Duodenal mucosa (tissue), 2 donors: ENCODE results near the gene MAPK1.
"Not testable (repeated sequence)": the region's sequence is repeated elsewhere in the genome, so short reads cannot be mapped to it uniquely, and the experiment has no call there.

ENCODE experiments used
- H3K27ac ChIP-seq: one replicate; pipeline ENCODE4 v1.7.0; 2013; ENCODE audit warnings: low read depth, low read length
- H3K27me3 ChIP-seq, 2 donors: one replicate each; pipeline ENCODE4 v1.7.0; 2013; ENCODE audit warnings: low read length in 2 of 2, control low read depth in 1 of 2; ENCODE audit not compliant: insufficient read depth in 2 of 2, control insufficient read depth in 1 of 2
- H3K36me3 ChIP-seq, 2 donors: one replicate each; pipeline ENCODE4 v1.7.0; 2013; ENCODE audit warnings: low read length in 2 of 2, control low read depth in 1 of 2; ENCODE audit not compliant: insufficient read depth in 2 of 2, control insufficient read depth in 1 of 2
- H3K4me1 ChIP-seq, 2 donors: one replicate each; pipeline ENCODE4 v1.7.0; 2013; ENCODE audit warnings: low read length in 2 of 2, control low read depth in 1 of 2; ENCODE audit not compliant: insufficient read depth in 2 of 2, control insufficient read depth in 1 of 2
- H3K4me3 ChIP-seq, 2 donors: one replicate each; pipeline ENCODE4 v1.7.0; 2013; ENCODE audit warnings: low read length in 2 of 2, low read depth in 1 of 2
- H3K9ac ChIP-seq, 2 donors: one replicate each; pipeline ENCODE4 v1.7.0; 2013; ENCODE audit warnings: low read length in 2 of 2, low read depth in 1 of 2
- H3K9me3 ChIP-seq, 2 donors: one replicate each; pipeline ENCODE4 v1.7.0; 2013; ENCODE audit warnings: low read length in 2 of 2, control low read depth in 1 of 2; ENCODE audit not compliant: control insufficient read depth in 1 of 2

Gene MAPK1

DNA sequence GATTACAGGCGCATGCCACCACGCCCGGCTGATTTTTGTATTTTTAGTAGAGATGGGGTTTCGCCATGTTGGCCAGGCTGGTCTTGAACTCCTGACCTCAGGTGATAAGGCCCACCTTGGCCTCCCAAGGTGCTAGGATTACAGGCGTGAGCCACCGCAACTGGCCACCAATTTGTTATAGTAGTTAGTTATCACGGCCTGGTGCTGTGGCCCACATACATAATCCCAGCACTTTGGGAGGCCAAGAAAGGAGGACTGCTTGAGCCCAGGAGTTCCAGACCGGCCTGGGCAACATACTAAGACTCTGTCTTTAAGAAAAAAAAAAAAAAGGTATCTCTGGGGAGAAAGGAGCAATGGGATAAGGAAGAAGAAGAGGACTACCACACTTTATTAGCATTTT is 62.1 kb downstream of the MAPK1 start:
- H3K27ac ChIP-seq, H3K4me1 ChIP-seq, H3K9ac ChIP-seq, H3K4me3 ChIP-seq, H3K9me3 ChIP-seq, H3K27me3 ChIP-seq: not testable (repeated sequence)
- H3K36me3 ChIP-seq, result peaks cover 16 to 65% of the 10 kb centered on the region in 2 donors

DNA sequence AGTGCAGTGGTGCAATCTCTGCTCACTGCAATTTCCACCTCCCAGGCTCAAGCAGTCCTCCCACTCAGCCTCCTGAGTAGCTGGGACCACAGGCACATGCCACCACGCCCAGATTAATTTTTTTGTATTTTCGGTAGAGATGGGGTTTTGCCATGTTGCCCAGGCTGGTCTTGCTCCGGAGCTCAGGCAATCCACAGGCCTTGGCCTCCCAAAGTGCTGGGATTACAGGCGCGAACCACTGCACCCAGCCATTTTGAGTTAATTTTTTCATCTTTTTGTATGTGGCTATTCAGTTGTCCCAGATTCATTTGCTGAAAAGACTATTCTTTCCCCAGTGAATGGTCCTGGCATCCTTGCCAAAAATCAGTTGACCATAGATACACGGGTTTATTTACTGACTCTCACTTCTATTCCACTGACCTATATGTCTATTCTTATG is 63.6 kb downstream of the MAPK1 start:
- no peaks in the 10 kb centered on the region for H3K27me3 ChIP-seq
- peaks cover 16 to 78% of the 10 kb centered on the region in 2 donors for H3K36me3 ChIP-seq
- H3K9ac ChIP-seq, result no peak overlapping the region
- no peaks in the 10 kb centered on the region for H3K9me3 ChIP-seq
- H3K27ac ChIP-seq, result no peak overlapping the region
- no peak overlapping the region for H3K4me3 ChIP-seq
- no peaks in the 10 kb centered on the region for H3K4me1 ChIP-seq

DNA sequence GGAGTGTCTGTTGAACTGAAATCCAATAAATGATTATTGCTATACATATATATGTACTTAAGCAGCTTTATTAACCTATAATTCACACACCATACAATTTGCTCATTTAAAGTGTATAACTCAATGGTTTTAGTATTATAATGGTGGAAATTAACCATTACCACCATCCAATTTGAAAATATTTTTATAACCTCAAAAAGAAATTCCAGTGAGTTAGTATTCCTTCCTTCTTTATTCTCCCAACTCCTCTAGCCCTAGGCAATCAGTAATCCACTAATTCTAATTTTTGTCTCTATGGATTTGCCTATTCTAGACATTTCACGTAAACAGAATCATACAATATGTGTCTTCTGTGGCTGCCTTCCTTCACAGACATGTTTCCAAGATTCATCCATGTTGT is 64.8 kb downstream of the MAPK1 start:
- no peak overlapping the region for H3K9ac ChIP-seq
- no peaks in the 10 kb centered on the region for H3K9me3 ChIP-seq
- no peaks in the 10 kb centered on the region for H3K4me1 ChIP-seq
- no peak overlapping the region for H3K4me3 ChIP-seq
- no peak overlapping the region for H3K27ac ChIP-seq
- H3K27me3 ChIP-seq, result no peaks in the 10 kb centered on the region
- H3K36me3 ChIP-seq, result peaks cover 16 to 89% of the 10 kb centered on the region in 2 donors

DNA sequence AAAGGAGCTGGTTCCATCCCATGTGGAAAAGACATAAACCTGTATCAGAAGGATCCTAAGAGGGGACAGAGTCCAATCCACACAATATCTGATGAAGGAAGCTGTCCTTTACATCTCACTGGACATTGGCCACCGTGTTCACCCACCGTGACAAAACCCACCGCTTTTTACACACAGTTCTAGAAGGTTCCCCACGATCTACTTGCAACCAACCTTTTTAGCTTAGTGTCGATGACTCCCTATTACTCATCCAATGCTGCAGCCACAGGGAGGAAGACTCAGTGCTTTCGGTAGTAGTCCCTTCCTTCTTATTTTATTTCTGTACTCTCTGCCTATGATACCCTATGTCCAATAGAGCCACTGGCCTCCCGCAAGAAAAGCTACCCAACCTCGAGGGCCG is 65.4 kb downstream of the MAPK1 start:
- Histone ChIP-seq H3K9me3 (no peaks in the 10 kb centered on the region), H3K36me3 (peaks cover 16 to 90% of the 10 kb centered on the region in 2 donors), H3K27me3 (no peaks in the 10 kb centered on the region), H3K4me1 (no peaks in the 10 kb centered on the region), H3K27ac (no peak overlapping the region), H3K4me3 (no peak overlapping the region), H3K9ac (no peak overlapping the region)

DNA sequence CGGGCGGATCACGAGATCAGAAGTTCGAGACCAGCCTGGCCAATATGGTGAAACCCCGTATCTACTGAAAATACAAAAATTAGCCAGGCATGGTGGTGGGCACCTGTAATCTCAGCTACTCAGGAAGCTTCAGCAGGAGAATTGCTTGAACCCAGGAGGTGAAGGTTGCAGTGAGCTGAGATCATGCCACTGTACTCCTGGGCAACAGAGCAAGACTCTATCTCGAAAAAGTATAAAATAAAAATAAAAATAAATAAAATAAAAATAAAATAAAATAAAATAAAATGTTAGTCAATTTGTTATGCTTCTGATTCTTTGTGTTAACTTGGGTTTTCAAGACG is 66.2 kb downstream of the MAPK1 start:
- not testable (repeated sequence) for H3K27ac ChIP-seq

DNA sequence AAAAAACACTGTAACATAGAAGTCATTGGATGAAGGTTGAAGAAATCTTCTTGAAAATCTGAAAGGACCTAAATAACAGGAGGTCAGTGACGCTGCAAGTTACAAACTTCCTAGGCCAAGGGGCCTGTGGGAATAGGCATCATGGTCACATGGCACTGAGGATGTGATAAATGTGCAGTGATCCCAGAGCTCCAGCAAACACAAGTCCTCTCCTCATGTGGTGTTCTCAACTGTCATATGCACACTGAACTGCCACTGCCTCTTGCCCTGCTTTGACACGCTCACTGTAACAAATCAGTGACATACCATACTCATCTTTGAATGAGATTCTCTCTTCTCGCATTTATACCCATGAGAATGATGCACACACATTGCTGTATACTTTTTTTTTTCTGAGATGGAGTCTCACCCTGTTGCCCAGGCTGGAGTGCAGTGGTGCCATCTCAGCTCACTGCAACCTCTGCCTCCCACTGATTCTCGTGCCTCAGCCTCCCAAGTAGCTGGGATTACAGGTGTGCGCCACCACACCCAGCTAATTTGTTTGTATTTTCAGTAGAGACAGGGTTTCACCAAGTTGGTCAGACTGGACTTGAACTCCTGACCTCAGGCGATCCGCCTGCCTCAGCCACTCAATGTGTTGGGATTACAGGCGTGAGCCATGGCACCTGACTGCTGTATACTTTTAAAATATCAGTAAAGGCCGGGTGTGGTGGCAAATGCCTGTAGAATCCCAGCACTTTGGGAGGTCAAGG is 66.7 kb downstream of the MAPK1 start:
- no peaks in the 10 kb centered on the region for H3K9me3 ChIP-seq
- H3K9ac ChIP-seq, result no peak overlapping the region
- H3K36me3 ChIP-seq, result peaks cover 11 to 86% of the 10 kb centered on the region in 2 donors
- no peak overlapping the region for H3K27ac ChIP-seq
- H3K4me1 ChIP-seq, result no peaks in the 10 kb centered on the region
- H3K4me3 ChIP-seq, result no peak overlapping the region
- no peaks in the 10 kb centered on the region for H3K27me3 ChIP-seq

More for the DNA sequence above, 66.2 kb downstream of the MAPK1 start:
- H3K27me3 ChIP-seq, H3K4me3 ChIP-seq, H3K9ac ChIP-seq, H3K4me1 ChIP-seq, H3K9me3 ChIP-seq: not testable (repeated sequence)
- peaks cover 16 to 90% of the 10 kb centered on the region in 2 donors for H3K36me3 ChIP-seq

DNA sequence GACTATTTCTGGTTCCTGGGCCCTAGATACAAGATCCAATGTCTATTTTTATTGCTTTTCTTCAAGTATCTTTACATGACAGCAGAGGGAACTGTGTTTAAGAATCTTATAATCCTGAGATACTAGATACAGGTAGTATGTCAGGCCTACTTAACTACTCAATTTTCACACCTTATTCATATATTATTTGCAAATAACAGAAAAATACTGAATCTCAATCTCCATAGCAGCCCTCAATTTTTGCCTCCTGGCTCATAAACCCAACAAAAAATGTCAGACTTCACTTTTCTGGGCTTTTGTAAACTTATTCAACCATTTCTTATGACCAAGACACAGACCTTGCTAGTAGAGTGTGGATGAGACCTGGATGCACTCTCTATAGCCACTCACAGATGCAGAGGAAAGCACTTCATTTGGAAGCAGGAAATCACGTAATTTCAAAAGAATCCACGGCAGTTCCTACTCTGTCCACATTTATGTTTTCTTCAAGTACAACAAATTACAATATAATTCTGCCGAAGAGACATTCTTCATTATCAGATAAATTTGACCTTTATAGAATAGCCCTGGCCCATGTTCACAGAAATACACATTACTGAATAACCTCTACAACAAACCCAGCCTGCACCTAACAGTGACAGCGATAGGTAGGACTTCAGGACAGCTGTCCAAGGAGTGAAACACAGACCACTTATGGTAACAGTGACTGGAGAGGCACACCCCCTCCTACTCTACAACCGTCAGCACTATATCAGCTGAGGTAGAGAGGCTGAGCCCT is 69.8 kb downstream of the MAPK1 start:
- no peaks in the 10 kb centered on the region for H3K27me3 ChIP-seq
- no peak overlapping the region for H3K9ac ChIP-seq
- H3K4me1 ChIP-seq, result no peaks in the 10 kb centered on the region
- H3K27ac ChIP-seq, result no peak overlapping the region
- no peaks in the 10 kb centered on the region for H3K9me3 ChIP-seq
- peaks cover 6 to 60% of the 10 kb centered on the region in 2 donors for H3K36me3 ChIP-seq
- no peak overlapping the region for H3K4me3 ChIP-seq

DNA sequence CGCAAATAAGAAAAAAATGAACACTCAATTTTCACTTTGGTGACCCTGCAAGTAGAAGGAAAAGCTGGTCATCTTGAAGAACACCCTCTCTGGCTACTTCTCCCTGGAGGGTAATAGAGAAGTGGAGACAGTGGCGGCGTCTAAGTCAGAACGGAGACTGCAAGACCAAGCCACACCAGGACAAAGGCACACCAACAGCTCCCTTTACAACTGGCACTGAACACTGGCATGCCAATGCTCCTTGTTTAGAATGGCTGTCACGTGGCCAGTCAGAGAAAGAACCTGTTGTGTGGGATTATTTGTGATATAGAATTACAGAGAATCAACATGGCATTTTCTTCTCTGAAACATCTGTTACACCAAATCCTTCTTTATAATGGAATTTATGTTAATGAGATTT is 70.6 kb downstream of the MAPK1 start:
- Histone ChIP-seq H3K4me3 (no peak overlapping the region), H3K9ac (no peak overlapping the region), H3K36me3 (peaks cover 1 to 52% of the 10 kb centered on the region in 2 donors), H3K27me3 (no peaks in the 10 kb centered on the region), H3K9me3 (no peaks in the 10 kb centered on the region), H3K27ac (no peak overlapping the region), H3K4me1 (no peaks in the 10 kb centered on the region)

DNA sequence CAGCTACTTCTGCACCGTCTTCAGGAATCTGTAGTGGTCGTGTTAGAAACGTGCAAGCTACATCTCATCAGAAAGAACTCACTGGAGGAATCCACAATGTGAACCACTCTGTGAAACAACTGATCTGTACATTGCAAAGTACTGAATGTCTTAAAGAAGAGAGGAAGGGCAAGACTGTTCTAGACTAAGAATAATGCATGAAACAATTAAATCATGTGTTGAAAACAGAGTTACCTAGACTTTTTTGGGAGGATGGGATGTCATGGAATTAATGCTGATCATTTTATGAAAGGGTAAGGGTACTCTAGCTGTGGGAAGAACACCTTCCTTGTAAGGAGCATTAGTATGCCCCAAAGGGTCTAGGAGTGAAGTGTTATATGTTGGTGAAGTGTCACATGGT is 71.2 kb downstream of the MAPK1 start:
- no peak overlapping the region for H3K4me3 ChIP-seq
- no peaks in the 10 kb centered on the region for H3K4me1 ChIP-seq
- peaks cover 0 to 54% of the 10 kb centered on the region in 2 donors for H3K36me3 ChIP-seq
- no peak overlapping the region for H3K9ac ChIP-seq
- H3K9me3 ChIP-seq, result no peaks in the 10 kb centered on the region
- no peak overlapping the region for H3K27ac ChIP-seq
- no peaks in the 10 kb centered on the region for H3K27me3 ChIP-seq

DNA sequence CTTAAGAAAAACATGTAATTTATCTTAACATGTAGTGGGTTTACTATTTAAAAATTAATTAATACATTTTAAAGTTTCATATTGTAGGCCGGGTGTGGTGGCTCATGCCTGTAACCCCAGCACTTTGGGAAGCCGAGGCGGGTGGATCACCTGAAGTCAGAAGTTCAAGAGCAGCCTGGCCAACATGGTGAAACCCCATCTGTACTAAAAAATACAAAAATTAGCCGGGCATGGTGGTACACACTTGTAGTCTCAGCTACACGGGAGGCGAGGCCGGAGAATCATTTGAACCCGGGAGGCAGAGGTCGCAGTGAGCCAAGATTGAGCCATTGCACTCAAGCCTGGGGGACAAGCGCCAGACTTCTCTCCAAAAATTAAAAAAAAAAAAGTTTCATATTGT is 73.7 kb downstream of the MAPK1 start:
- H3K9ac ChIP-seq, H3K4me1 ChIP-seq, H3K27ac ChIP-seq, H3K9me3 ChIP-seq, H3K27me3 ChIP-seq, H3K4me3 ChIP-seq: not testable (repeated sequence)
- peaks cover 0 to 39% of the 10 kb centered on the region in 2 donors for H3K36me3 ChIP-seq
